T-cell (primary cell): ENCODE data around the gene NUDT22. TPM values are rescaled to one million over a fixed set of nuclear protein-coding genes. Genes with fewer than 3 reads are reported as not detected.

ENCODE experiments used
- ATAC-seq, 4 experiments: fragments of 200-7000 bp in 3 of 4; fragments of 150-1000 bp in 1 of 4; cut with Tn5 transposase; replicated peaks in 1 of 4; 1 replicate in 3 of 4; 2 replicates in 1 of 4; pipeline ENCODE4 v1.10.0; 2021; ENCODE audit warnings: moderate library complexity in 3 of 4, mild to moderate bottlenecking in 2 of 4, moderate number of reproducible peaks in 1 of 4
- CTCF ChIA-PET, 2 donors: fragments of 300-600 bp; sonication (Branson Sonifier 250); formaldehyde crosslinking; loops; one replicate each; lab custom pipeline; 2022; ENCODE audit warnings: antibody characterized with exemption in 2 of 2; lab: Charles Lee
- POLR2A ChIA-PET, 2 donors: fragments of 300-600 bp; sonication (Branson Sonifier 250); formaldehyde crosslinking; loops; one replicate each; lab custom pipeline; 2022; ENCODE audit warnings: antibody characterized with exemption in 2 of 2; lab: Charles Lee
- DNase-seq, 35 experiments: peaks; one replicate each; pipeline versions ENCODE4 v3.0.0 to v3.0.0-alpha.2; 2013 to 2023
- H3K27ac ChIP-seq: one replicate; pipeline ENCODE4 v1.5.1; 2013; ENCODE audit warnings: low read length
- H3K27me3 ChIP-seq, 2 experiments: replicated peaks in 1 of 2; 1 replicate in 1 of 2; 2 replicates in 1 of 2; pipeline versions ENCODE4 v1.6.1 to v1.7.0; 2013; ENCODE audit warnings: low read length in 1 of 2, mixed read lengths in 1 of 2; ENCODE audit not compliant: control insufficient read depth in 2 of 2, insufficient read depth in 2 of 2; ENCODE audit errors: extremely low read depth in 1 of 2
- H3K36me3 ChIP-seq, 2 donors: 1 replicate in 1 of 2; 2 replicates in 1 of 2; pipeline versions ENCODE4 v1.6.1 to v1.7.0; 2013; ENCODE audit warnings: low read length in 1 of 2; ENCODE audit not compliant: control insufficient read depth in 2 of 2, insufficient read depth in 1 of 2; ENCODE audit errors: extremely low read depth in 1 of 2
- H3K4me1 ChIP-seq, 2 experiments: 1 replicate in 1 of 2; 2 replicates in 1 of 2; pipeline versions ENCODE4 v1.6.1 to v1.7.0; 2013; ENCODE audit warnings: low read length in 2 of 2, mixed read lengths in 1 of 2; ENCODE audit not compliant: insufficient read depth in 2 of 2, control insufficient read depth in 1 of 2; ENCODE audit errors: extremely low read depth in 1 of 2
- H3K4me3 ChIP-seq, 2 donors: 1 replicate in 1 of 2; 2 replicates in 1 of 2; pipeline versions ENCODE4 v1.5.1 to v1.7.0; 2013; ENCODE audit warnings: mild to moderate bottlenecking in 2 of 2, low read length in 1 of 2, moderate library complexity in 1 of 2; ENCODE audit not compliant: control insufficient read depth in 1 of 2; ENCODE audit errors: extremely low read depth in 1 of 2
- H3K9me3 ChIP-seq: 2 replicates; pipeline ENCODE4 v1.7.0; 2013
- H3K27ac Mint-ChIP-seq, 2 donors: one replicate each; pipeline ENCODE4 v1.8.0; 2020 to 2021; ENCODE audit warnings: mild to moderate bottlenecking in 2 of 2, mixed read lengths in 2 of 2
- H3K27me3 Mint-ChIP-seq, 2 donors: one replicate each; pipeline ENCODE4 v1.8.0; 2021 to 2022; ENCODE audit warnings: mixed read lengths in 2 of 2
- H3K36me3 Mint-ChIP-seq: one replicate; pipeline ENCODE4 v1.8.0; 2021; ENCODE audit warnings: mixed read lengths
- H3K4me1 Mint-ChIP-seq, 3 donors: one replicate each; pipeline ENCODE4 v1.8.0; 2020 to 2022; ENCODE audit warnings: mixed read lengths in 3 of 3, mild to moderate bottlenecking in 1 of 3
- H3K4me3 Mint-ChIP-seq, 3 donors: one replicate each; pipeline ENCODE4 v1.8.0; 2020 to 2022; ENCODE audit warnings: mild to moderate bottlenecking in 3 of 3, mixed read lengths in 3 of 3, moderate library complexity in 3 of 3
- H3K9me3 Mint-ChIP-seq, 3 donors: one replicate each; pipeline ENCODE4 v1.8.0; 2020 to 2022; ENCODE audit warnings: mixed read lengths in 3 of 3
- WGBS: methylation state at CpG from one replicate; pipeline ENCODE4 v1.1.5; 2013; ENCODE audit warnings: missing lambda C conversion rate; ENCODE audit not compliant: insufficient coverage; 5-methylcytosine and 5-hydroxymethylcytosine counted together
- total RNA-seq, 35 experiments: library from RNA in 6 of 35; stranded (reverse) in 6 of 35; fragments of 120-200 nt in 1 of 35; gene quantifications; one replicate each; pipeline versions ENCODE4 v1.2.1 to v1.2.4 and lab custom pipeline; 2013 to 2026

Gene NUDT22
- total RNA-seq, 5 donors from 2014 or later (not counting 1 experiment from before 2014, with no cell fraction given) = 49.7 to 108 (median 97.5) TPM

DNA sequence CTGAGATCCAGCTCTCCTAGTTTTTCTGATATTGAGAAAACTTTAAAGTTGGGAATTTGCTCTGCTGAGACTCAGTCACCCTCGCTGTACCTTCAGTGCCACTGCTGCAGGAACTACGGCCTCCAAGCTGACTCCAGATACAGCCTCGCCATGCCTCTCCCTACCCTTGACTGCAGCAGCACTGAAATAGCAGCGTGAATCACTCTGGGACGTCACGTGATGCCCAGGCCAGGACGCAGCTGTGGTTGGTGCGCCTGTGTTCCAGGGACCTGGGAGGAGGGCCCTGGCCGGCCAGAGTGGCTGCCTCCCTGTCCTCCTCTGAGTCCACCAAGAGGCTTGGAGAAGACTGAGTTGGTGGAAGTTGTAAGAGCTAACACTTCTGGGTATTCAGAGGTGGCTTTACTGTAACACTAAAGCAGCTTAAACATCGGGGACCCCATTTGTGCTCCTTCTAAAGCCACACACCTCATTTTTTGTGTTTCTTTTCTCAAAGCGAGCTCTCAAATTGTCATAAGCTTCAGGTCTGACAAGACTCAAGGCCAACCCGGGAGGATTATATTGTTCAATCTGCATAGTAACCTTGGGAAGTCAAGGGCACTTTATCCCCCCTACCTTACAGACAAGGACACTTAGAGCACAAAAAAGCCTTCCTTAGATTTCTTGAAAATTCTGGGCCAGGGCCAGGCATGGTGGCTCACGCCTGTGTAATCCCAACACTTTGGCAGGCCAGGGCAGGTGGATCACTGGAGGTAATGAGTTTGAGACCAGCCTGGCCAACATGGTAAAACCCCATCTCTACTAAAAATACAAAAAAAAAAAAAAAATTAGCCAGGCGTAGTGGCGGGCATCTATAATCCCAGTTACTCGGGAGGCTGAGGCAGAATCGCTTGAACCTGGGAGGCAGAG lies 44.3 kb upstream of the NUDT22 start:
- ChIA-PET CTCF (interaction anchor here (0.6 to 0.7 kb wide), 5 partner anchors 26 to 557 kb away, joined by 3 to 5 read pairs (median 3); no protein-coding TSS in a partner anchor), POLR2A (interaction anchor here in 1 of 2 donors (0.5 to 0.7 kb wide), 2 partner anchors 9 to 182 kb away, joined by 3 to 5 read pairs; no protein-coding TSS in a partner anchor)
- Mint-ChIP-seq H3K27me3 (no peaks in the 10 kb centered on the region), H3K9me3 (no peaks in the 10 kb centered on the region), H3K27ac (peak overlapping the region in 1 of 2 donors; percentile 34), H3K4me3 (no peak overlapping the region), H3K4me1 (peaks cover 35 to 52% (median 40%) of the 10 kb centered on the region in 3 donors), H3K36me3 (no peaks in the 10 kb centered on the region)
- Histone ChIP-seq H3K9me3 (no peaks in the 10 kb centered on the region), H3K27me3 (no peaks in the 10 kb centered on the region), H3K27ac (no peak overlapping the region), H3K36me3 (no peaks in the 10 kb centered on the region), H3K4me1 (peaks cover 0 to 33% of the 10 kb centered on the region in 2 experiments), H3K4me3 (no peak overlapping the region)
- WGBS = 65% methylated on average over 13 of the region's 17 CpGs
- ATAC-seq (no peak), DNase-seq (peak in 7 of 35 experiments; percentile 13 to 46 (median 27))

DNA sequence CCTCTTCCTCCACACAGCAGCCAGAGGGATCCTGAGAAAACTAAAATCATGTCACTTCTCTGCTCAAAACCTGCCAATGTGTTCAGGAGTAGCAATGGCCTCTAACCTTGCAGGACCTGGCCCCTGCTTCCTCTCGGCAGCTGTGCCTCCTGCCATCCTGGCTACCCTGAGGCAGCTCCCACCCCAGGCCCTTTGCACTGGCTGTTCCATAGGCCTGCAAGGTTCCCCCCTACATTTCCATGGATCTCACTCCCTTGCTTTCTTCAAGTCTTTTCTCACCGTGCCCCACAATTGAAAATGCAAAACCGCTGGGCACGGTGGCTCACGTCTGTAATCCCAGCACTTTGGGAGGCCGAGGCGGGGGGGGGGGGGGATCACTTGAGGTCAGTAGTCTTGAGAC lies 42.2 kb upstream of the NUDT22 start:
- peaks cover 34 to 42% (median 35%) of the 10 kb centered on the region in 3 donors for H3K4me1 Mint-ChIP-seq

DNA sequence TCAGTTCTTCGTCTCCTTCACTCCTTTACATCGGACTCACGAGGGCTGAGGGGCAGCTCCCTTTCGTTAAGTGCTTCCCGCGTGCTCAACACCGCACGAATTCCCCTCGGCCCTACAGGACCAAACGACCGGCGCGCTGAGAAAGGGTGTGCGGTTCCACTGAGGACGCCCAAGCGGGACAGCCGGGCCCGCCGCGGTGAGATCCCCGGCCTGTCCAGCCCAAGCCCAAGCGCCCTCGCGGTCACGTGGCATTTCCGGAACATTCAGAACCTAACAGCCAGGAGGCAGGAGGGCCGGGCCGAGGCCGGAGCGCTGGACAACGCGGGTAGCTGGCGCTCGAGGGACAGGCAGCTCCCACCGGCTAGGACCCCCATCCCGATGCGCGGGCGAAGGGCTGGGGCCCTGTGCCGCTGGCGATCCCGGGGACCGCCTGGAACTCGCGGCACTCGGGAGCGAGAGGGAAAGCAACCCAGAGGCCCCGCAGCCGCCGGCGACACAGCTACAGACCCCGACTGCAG lies 40.8 kb upstream of the NUDT22 start:
- H3K27me3 ChIP-seq = no peaks in the 10 kb centered on the region
- Mint-ChIP-seq H3K9me3 (no peaks in the 10 kb centered on the region), H3K4me3 (peak overlapping the region in 2 of 3 donors; percentile 92 to 99), H3K4me1 (peaks cover 39 to 42% (median 41%) of the 10 kb centered on the region in 3 donors), H3K36me3 (no peaks in the 10 kb centered on the region), H3K27me3 (no peaks in the 10 kb centered on the region), H3K27ac (peak overlapping the region; percentile 94 to 99)
- ChIA-PET CTCF (interaction anchor here (0.5 to 2.2 kb wide), 10 partner anchors 11 to 1817 kb away, joined by 3 to 15 read pairs (median 4); partner anchors contain the start of genes BAD (in 1 of the 2), BANF1 (in 1 of the 2), EIF1AD (in 1 of the 2) and GPR137 (in 1 of the 2)), POLR2A (interaction anchor here (0.6 to 1.5 kb wide), 4 partner anchors 10 to 132 kb away, joined by 3 to 5 read pairs (median 4); partner anchors contain the start of genes PRDX5 (in 1 of the 2) and TRMT112 (in 1 of the 2))
- peaks cover 6 to 35% of the 10 kb centered on the region in 2 experiments for H3K4me1 ChIP-seq
- H3K4me3 ChIP-seq = peak overlapping the region; percentile 73 to 89
- DNase-seq (peak in 5 of 35 experiments; percentile 11 to 26 (median 20)), ATAC-seq (no peak)
- WGBS = 0% methylated on average over 52 of the region's 52 CpGs
- peak overlapping the region; percentile 40 for H3K27ac ChIP-seq
- H3K9me3 ChIP-seq = no peaks in the 10 kb centered on the region
- H3K36me3 ChIP-seq = peaks cover 0 to 6% of the 10 kb centered on the region in 2 donors

More for the DNA sequence above, 42.2 kb upstream of the NUDT22 start:
- Histone ChIP-seq H3K27me3 (no peaks in the 10 kb centered on the region), H3K4me3 (no peak overlapping the region), H3K9me3 (no peaks in the 10 kb centered on the region), H3K36me3 (peaks cover 0 to 3% of the 10 kb centered on the region in 2 donors), H3K4me1 (peaks cover 3 to 29% of the 10 kb centered on the region in 2 experiments), H3K27ac (no peak overlapping the region)
- Mint-ChIP-seq H3K9me3 (no peaks in the 10 kb centered on the region), H3K36me3 (no peaks in the 10 kb centered on the region), H3K4me3 (peak overlapping the region in 2 of 3 donors; percentile 7 to 36), H3K27ac (peak overlapping the region in 1 of 2 donors; percentile 22), H3K27me3 (no peaks in the 10 kb centered on the region)
- ATAC-seq (no peak), DNase-seq (no peak)
- ChIA-PET CTCF (interaction anchor here in 1 of 2 donors (1.2 kb wide), 1 partner anchor 198 kb away, joined by 3 read pairs; no protein-coding TSS in a partner anchor), POLR2A (interaction anchor here in 1 of 2 donors (0.9 kb wide), 1 partner anchor 119 kb away, joined by 6 read pairs; no protein-coding TSS in a partner anchor)
- 95% methylated on average over 7 of the region's 7 CpGs for WGBS

DNA sequence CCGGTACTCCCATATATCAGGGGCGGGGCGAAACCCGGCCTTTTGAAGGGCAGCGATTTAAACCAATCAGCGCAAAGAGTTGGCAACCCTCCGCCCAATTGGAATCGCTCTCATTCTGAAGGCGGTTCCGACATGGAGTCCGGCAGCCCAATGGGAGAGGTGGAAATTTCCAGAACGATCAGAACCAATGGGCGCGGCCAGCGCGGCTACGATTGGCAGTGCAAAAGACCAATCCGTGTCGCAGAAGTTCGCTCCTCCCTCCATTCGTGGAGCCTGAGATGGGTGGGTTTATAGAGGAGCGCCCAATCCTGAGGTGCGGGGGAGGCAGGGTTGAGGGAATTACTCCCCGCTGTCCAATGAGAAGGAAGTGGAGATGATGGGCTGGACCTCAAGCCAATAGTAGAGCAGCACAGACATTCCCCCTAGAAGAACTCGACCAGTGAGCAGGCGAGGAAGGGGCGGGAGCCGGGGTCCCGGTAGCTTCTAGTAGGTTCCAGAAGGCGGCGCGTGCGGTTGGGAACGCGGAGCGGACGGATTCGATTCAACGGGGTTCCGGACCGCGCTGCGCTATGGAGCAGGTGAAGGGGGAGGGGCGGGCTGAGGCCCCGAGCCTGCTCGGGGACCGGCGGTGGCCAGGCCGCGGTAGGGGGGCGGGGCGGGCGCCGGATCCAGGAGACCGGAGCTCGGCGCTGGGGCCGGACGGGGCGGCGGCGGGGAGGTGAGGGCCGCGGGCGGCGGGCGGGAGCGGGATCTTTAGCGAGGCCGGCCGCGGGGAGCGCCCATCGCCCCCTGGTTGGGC lies 40.2 kb upstream of the NUDT22 start, which contains the start of gene STIP1:
TSS of gene STIP1 (plus strand) at position 479 of the 799 bp plus-strand sequence. CDS start at position 570, 91 bp downstream.
- Histone ChIP-seq H3K27me3 (no peaks in the 10 kb centered on the region), H3K9me3 (no peaks in the 10 kb centered on the region), H3K36me3 (peaks cover 0 to 6% of the 10 kb centered on the region in 2 donors), H3K27ac (peak within 1 kb of the TSS; percentile 40), H3K4me1 (peaks cover 6 to 38% of the 10 kb centered on the region in 2 experiments), H3K4me3 (peak within 1 kb of the TSS; percentile 73 to 89)
- peaks cover 3% of the 10 kb centered on the region for H3K36me3 Mint-ChIP-seq
- no peaks in the 10 kb centered on the region for H3K27me3 Mint-ChIP-seq
- CTCF ChIA-PET = interaction anchor here (0.5 to 2.2 kb wide), 11 partner anchors 11 to 1816 kb away, joined by 3 to 15 read pairs (median 3); partner anchors contain the start of genes BAD (in 1 of the 2), BANF1 (in 1 of the 2), EIF1AD (in 1 of the 2) and GPR137 (in 1 of the 2)
- under 1% methylated on average over 46 of the region's 74 CpGs for WGBS
- peak; percentile 96 to 100 (median 99) for DNase-seq
- H3K4me1 Mint-ChIP-seq = peaks cover 38 to 43% (median 42%) of the 10 kb centered on the region in 3 donors
- peak within 1 kb of the TSS in 2 of 3 donors; percentile 92 to 99 for H3K4me3 Mint-ChIP-seq
- ATAC-seq = peak; percentile 87 to 90 (median 88)
- peak within 1 kb of the TSS; percentile 94 to 99 for H3K27ac Mint-ChIP-seq
- POLR2A ChIA-PET = interaction anchor here in 1 of 2 donors (0.6 to 1.5 kb wide), 4 partner anchors 84 to 132 kb away, joined by 3 to 5 read pairs (median 3); partner anchors contain the start of genes PRDX5 and TRMT112
- H3K9me3 Mint-ChIP-seq = no peaks in the 10 kb centered on the region

DNA sequence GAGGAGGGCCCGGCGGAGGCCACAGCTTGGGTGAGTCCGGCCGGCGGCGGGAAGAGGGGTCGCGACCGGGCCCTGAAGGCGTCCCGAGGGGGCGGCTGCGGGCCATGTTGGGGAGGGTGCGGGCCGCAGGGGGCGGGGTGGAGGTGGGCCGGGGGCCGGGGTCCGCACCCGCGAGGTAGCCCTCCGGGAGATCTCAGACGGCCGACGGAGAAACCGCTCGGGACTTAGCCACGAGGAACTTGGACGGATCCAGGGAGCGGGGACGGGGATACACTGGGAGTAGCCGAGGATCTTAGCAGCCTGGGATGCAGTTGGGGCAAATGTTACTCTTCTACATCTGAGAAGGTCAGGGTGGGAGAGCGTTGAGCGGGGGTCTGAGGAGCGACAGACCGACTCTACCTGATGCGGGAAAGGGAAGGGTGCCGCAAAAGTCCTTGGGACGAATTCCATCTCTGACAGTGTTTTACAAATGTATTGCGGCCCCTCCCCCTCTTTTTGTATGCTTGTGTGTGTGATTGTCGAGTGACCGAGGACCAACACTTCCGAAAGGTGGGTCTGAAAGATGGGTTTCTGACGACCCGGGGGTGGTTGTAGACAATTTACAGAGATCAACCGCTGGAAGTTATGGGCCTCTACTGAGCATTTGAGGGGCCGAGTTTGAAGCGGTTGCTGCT lies 39.4 kb upstream of the NUDT22 start:
- Histone ChIP-seq H3K36me3 (peaks cover 0 to 6% of the 10 kb centered on the region in 2 donors), H3K9me3 (no peaks in the 10 kb centered on the region), H3K4me3 (no peak overlapping the region), H3K27ac (no peak overlapping the region), H3K27me3 (no peaks in the 10 kb centered on the region), H3K4me1 (peaks cover 6 to 40% of the 10 kb centered on the region in 2 experiments)
- DNase-seq = peak in 9 of 35 experiments; percentile 16 to 53 (median 24)
- Mint-ChIP-seq H3K36me3 (peaks cover 3% of the 10 kb centered on the region), H3K4me3 (no peak overlapping the region), H3K4me1 (peaks cover 32 to 40% (median 40%) of the 10 kb centered on the region in 3 donors), H3K27ac (no peak overlapping the region), H3K9me3 (no peaks in the 10 kb centered on the region), H3K27me3 (no peaks in the 10 kb centered on the region)
- ChIA-PET POLR2A (interaction anchor here in 1 of 2 donors (0.6 to 1.5 kb wide), 3 partner anchors 98 to 131 kb away, joined by 3 to 5 read pairs (median 3); partner anchors contain the start of genes PRDX5 and TRMT112), CTCF (interaction anchor here (0.6 to 2.6 kb wide), 10 partner anchors 14 to 872 kb away, joined by 3 to 15 read pairs (median 4); partner anchors contain the start of genes BAD (in 1 of the 2), GPR137 (in 1 of the 2), NAALADL1 (in 1 of the 2) and PRDX5 (in 1 of the 2))
- ATAC-seq = no peak
- under 1% methylated on average over 31 of the region's 48 CpGs for WGBS
